Suprapubic skin (tissue), 4 donors: Measurements from ENCODE around the gene ICE2. TPM values are rescaled to one million over a fixed set of nuclear protein-coding genes. Genes with fewer than 3 reads are reported as not detected.

Source experiments
- DNase-seq, 2 donors: peaks; one replicate each; pipeline ENCODE4 v3.0.0-alpha.2; 2019; ENCODE audit warnings: low spot score in 2 of 2
- H3K27ac ChIP-seq: fragments of 200-600 bp; sonication (generic); one replicate; pipeline ENCODE4 v1.5.1; 2019
- H3K27me3 ChIP-seq: fragments of 200-600 bp; sonication (generic); one replicate; pipeline ENCODE4 v1.5.1; 2019
- H3K36me3 ChIP-seq: fragments of 200-600 bp; sonication (generic); one replicate; pipeline ENCODE4 v1.5.1; 2019
- H3K4me1 ChIP-seq: fragments of 200-600 bp; sonication (generic); one replicate; pipeline ENCODE4 v1.5.1; 2019
- H3K4me3 ChIP-seq: fragments of 200-600 bp; sonication (generic); one replicate; pipeline ENCODE4 v1.5.1; 2019; ENCODE audit warnings: mild to moderate bottlenecking
- H3K9me3 ChIP-seq: fragments of 200-600 bp; sonication (generic); one replicate; pipeline ENCODE4 v1.5.1; 2019
- CTCF ChIP-seq, 2 donors: fragments of 200-600 bp in 1 of 2; fragments of 450-650 bp in 1 of 2; sonication (generic) in 1 of 2; IDR thresholded peaks; one replicate each; pipeline ENCODE4 v1.5.1; 2016 to 2019; ENCODE audit warnings: antibody characterized with exemption in 2 of 2, mild to moderate bottlenecking in 1 of 2, moderate library complexity in 1 of 2
- EP300 ChIP-seq: sonication (generic); formaldehyde crosslinking; IDR thresholded peaks from one replicate; pipeline ENCODE4 v1.6.1; 2017; ENCODE audit warnings: antibody characterized with exemption
- POLR2A ChIP-seq, 2 donors: fragments of 450-650 bp; IDR thresholded peaks; one replicate each; pipeline ENCODE4 v1.6.1; 2017; ENCODE audit warnings: antibody characterized with exemption in 2 of 2, mild to moderate bottlenecking in 2 of 2, moderate library complexity in 2 of 2
- POLR2AphosphoS5 ChIP-seq, 3 donors: sonication (generic); formaldehyde crosslinking; IDR thresholded peaks; one replicate each; pipeline ENCODE4 v1.6.1; 2017; ENCODE audit warnings: antibody characterized with exemption in 3 of 3
- WGBS: methylation state at CpG from one replicate; pipeline ENCODE4 v1.1.5; 2018; 5-methylcytosine and 5-hydroxymethylcytosine counted together
- total RNA-seq, 4 donors: library from RNA; depleted of rRNA; stranded (reverse); fragments of >200 nt; gene quantifications; one replicate each; pipeline ENCODE4 v1.1.0, GENCODE V29; 2016

ICE2 gene
- total RNA-seq, 4 donors from 2014 or later, result 11.9 to 35.2 (median 27.2) TPM

DNA sequence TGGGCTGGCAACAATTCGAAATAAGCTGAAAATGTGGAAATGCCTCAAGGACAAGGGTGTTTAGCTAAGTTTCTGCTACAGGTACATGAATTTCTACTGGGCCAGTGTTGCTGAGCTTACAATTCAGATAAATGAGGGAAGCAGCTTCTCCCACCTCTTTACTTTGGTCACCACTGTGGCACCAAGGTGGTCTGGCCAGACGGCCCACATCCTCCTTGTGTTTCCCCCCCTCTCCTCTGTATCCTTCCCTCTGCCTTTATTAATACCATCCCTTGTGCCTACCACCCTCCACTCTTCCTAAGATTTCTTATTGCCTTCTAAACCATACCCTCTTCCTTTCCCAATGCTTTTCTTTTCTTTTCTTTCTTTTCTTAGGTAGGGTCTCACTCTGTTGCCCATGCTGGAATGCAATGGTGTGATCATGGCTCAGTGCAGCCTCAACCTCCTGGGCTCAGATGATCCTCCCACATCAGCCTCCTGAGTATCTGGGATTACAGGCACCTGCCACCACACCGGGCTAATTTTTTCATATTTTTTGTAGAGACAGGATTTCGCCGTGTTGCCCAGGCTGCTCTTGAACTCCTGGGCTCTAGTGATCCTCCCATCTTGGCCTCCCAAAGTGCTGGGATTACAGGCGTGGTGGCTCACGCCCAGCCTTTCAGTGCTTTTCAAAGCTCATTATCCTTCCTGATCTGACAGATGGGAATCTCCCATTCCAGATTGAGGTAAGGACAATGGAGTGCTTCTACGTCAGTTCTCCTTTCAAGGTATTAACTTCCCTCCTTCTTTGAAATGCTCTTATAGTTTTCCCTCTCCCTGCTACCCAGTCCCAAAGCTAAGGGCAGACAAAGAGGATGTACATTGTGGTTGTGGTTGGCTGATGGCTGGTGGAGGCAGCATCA, 95.9 kb downstream of the ICE2 start:
- TF ChIP-seq POLR2AphosphoS5 (IDR thresholded peaks at IDR 0.05) (no peak), POLR2A (IDR thresholded peaks at IDR 0.05) (no peak), EP300 (no peak), CTCF (IDR thresholded peaks at IDR 0.05) (no peak)
- peaks cover 91% of the 10 kb centered on the region for H3K4me1 ChIP-seq
- H3K36me3 ChIP-seq, result peaks cover 59% of the 10 kb centered on the region

GRCh38 chr15:60381148-60381788, 97.7 kb downstream of the ICE2 start:
- Histone ChIP-seq H3K9me3 (no peaks in the 10 kb centered on the region), H3K27ac (peak overlapping the region; percentile 22), H3K36me3 (peaks cover 75% of the 10 kb centered on the region), H3K4me3 (no peak overlapping the region), H3K27me3 (no peaks in the 10 kb centered on the region), H3K4me1 (peaks cover 95% of the 10 kb centered on the region)
- DNase-seq, result no peak
- TF ChIP-seq POLR2AphosphoS5 (IDR thresholded peaks at IDR 0.05) (no peak), POLR2A (IDR thresholded peaks at IDR 0.05) (no peak), EP300 (no peak), CTCF (IDR thresholded peaks at IDR 0.05) (no peak)
- 65% methylated on average over 8 of the region's 8 CpGs for WGBS

More for the DNA sequence above, 95.9 kb downstream of the ICE2 start:
- no peaks in the 10 kb centered on the region for H3K27me3 ChIP-seq
- H3K9me3 ChIP-seq, result no peaks in the 10 kb centered on the region
- no peak overlapping the region for H3K4me3 ChIP-seq
- DNase-seq, result no peak
- peak overlapping the region; percentile 7 for H3K27ac ChIP-seq
- 71% methylated on average over 8 of the region's 8 CpGs for WGBS

GRCh38 chr15:60379525-60380274, 99.2 kb downstream of the ICE2 start:
- peaks cover 95% of the 10 kb centered on the region for H3K4me1 ChIP-seq
- H3K4me3 ChIP-seq, result no peak overlapping the region
- 59% methylated on average over 8 of the region's 8 CpGs for WGBS
- H3K27me3 ChIP-seq, result no peaks in the 10 kb centered on the region
- peaks cover 80% of the 10 kb centered on the region for H3K36me3 ChIP-seq
- no peak for DNase-seq
- H3K27ac ChIP-seq, result peak overlapping the region; percentile 80
- no peaks in the 10 kb centered on the region for H3K9me3 ChIP-seq
- TF ChIP-seq POLR2AphosphoS5 (IDR thresholded peaks at IDR 0.05) (peak; percentile 49 to 92 (median 82)), POLR2A (IDR thresholded peaks at IDR 0.05) (no peak)

DNA sequence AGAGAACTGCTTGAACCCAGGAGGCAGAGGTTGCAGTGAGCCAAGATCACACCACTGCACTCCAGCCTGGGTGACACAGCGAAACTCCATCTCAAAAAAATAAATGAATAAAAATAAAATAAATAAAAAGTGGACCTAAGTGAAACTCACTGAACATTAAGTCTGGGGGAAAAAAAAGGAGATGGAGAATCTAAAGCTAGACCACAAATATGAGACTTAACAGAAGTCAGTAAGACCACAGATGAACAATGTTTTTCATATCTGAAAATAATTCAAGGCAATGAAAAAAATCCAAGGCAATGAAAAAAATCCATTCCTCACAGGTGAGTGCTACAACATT, 99.8 kb downstream of the ICE2 start:
- H3K4me3 ChIP-seq, result no peak overlapping the region
- no peaks in the 10 kb centered on the region for H3K9me3 ChIP-seq
- 100% methylated on average over 1 of the region's 1 CpG for WGBS
- peak overlapping the region; percentile 80 for H3K27ac ChIP-seq
- H3K4me1 ChIP-seq, result peaks cover 95% of the 10 kb centered on the region
- peaks cover 76% of the 10 kb centered on the region for H3K36me3 ChIP-seq
- H3K27me3 ChIP-seq, result no peaks in the 10 kb centered on the region
- TF ChIP-seq CTCF (IDR thresholded peaks at IDR 0.05) (no peak), POLR2AphosphoS5 (IDR thresholded peaks at IDR 0.05) (no peak), EP300 (no peak), POLR2A (IDR thresholded peaks at IDR 0.05) (no peak)
- DNase-seq, result no peak

DNA sequence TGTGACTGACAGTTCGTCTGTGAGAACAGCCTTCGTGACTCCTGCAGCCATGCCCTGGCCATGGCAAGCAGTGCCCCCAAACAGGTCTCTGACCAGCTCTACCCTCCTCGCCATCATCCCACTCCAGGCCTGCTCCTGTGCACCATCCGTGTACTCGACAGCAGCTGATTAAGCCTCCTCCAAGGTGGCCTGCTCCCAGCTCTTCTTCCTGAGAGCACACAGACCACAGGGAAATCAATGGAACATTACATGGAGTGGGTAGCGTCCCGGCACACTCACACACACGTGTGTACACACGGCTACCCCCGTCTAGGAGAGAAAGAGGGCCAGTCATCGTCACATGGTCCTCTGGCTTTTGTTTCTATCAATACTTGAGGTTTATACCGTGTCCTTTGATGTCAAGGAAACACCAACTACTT, 102.3 kb downstream of the ICE2 start:
- no peaks in the 10 kb centered on the region for H3K27me3 ChIP-seq
- no peak overlapping the region for H3K4me3 ChIP-seq
- TF ChIP-seq EP300, result no peak
- H3K4me1 ChIP-seq, result peaks cover 97% of the 10 kb centered on the region
- H3K36me3 ChIP-seq, result peaks cover 59% of the 10 kb centered on the region
- 64% methylated on average over 12 of the region's 12 CpGs for WGBS
- no peaks in the 10 kb centered on the region for H3K9me3 ChIP-seq
- no peak for DNase-seq
- peak overlapping the region; percentile 81 for H3K27ac ChIP-seq
